ENCODE measurements around the gene RRAGC. TPM values are rescaled to one million over a fixed set of nuclear protein-coding genes. Genes with fewer than 3 reads are reported as not detected.

Gene RRAGC, protein sequence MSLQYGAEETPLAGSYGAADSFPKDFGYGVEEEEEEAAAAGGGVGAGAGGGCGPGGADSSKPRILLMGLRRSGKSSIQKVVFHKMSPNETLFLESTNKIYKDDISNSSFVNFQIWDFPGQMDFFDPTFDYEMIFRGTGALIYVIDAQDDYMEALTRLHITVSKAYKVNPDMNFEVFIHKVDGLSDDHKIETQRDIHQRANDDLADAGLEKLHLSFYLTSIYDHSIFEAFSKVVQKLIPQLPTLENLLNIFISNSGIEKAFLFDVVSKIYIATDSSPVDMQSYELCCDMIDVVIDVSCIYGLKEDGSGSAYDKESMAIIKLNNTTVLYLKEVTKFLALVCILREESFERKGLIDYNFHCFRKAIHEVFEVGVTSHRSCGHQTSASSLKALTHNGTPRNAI
- 7.6 and 15.4 TPM in 2 replicates for total RNA-seq (2016; rRNA removed; fragmentation: Illumina TruSeq; extraction: Trizol)
- total RNA-seq (2016; cell fraction: cytosol; rRNA removed; fragmentation: Illumina TruSeq; extraction: Trizol; ENCODE audit: low read depth), result 1.3 and 1.9 TPM in 2 replicates
- 7.2 and 15.3 TPM in 2 replicates for total RNA-seq (2016; cell fraction: insoluble cytoplasmic fraction; rRNA removed; fragmentation: Illumina TruSeq; extraction: Trizol)
- total RNA-seq (2016; cell fraction: membrane; rRNA removed; fragmentation: Illumina TruSeq; extraction: Trizol), result 9.7 and 10.7 TPM in 2 replicates
- 9.1 and 9.3 TPM in 2 replicates for total RNA-seq (2016; cell fraction: nucleus; rRNA removed; fragmentation: Illumina TruSeq; extraction: Trizol)
- polyA plus RNA-seq (2011; rRNA removed), result 6.4 and 8.0 TPM in 2 replicates
- polyA plus RNA-seq (2011; cell fraction: cytosol; rRNA removed), result 3.0 and 5.7 TPM in 2 replicates
- 1.9 and 3.1 TPM in 2 replicates for polyA plus RNA-seq (2011; cell fraction: nucleus; rRNA removed)
- polyA plus RNA-seq (2012), result 9.8 TPM in 2 replicates
- polyA plus RNA-seq (2016; cell fraction: cytosol; fragmentation: Illumina TruSeq; extraction: Trizol; ENCODE audit: low read depth), result 2.5 and 2.7 TPM in 2 replicates
- 19.5 and 20.8 TPM in 2 replicates for polyA plus RNA-seq (2016; cell fraction: insoluble cytoplasmic fraction; fragmentation: Illumina TruSeq; extraction: Trizol; ENCODE audit: low read depth)
- 8.9 and 9.1 TPM in 2 replicates for polyA plus RNA-seq (2016; cell fraction: membrane; fragmentation: Illumina TruSeq; extraction: Trizol; ENCODE audit: low read depth)
- polyA plus RNA-seq (2016; cell fraction: nucleus; fragmentation: Illumina TruSeq; extraction: Trizol; ENCODE audit: insufficient read depth, low read depth), result 14.3 and 14.5 TPM in 2 replicates
- 2.3 and 4.8 TPM in 2 replicates for polyA minus RNA-seq (2011; rRNA and poly(A)+ RNA removed; ENCODE audit: low replicate concordance)
- 3.9 and 4.6 TPM in 2 replicates for polyA minus RNA-seq (2011; cell fraction: cytosol; rRNA and poly(A)+ RNA removed)
- 6.1 and 7.0 TPM in 2 replicates for polyA minus RNA-seq (2011; cell fraction: nucleus; rRNA and poly(A)+ RNA removed)
- percentile 82 among the genes with signal in this experiment for Bru-seq, nascent RNA
- percentile 97 among the genes with signal in this experiment for BruChase-seq, experiment 1, labeled RNA remaining after a 6-hour chase
- BruChase-seq, experiment 2, labeled RNA remaining after a 2-hour chase, result percentile 98 among the genes with signal in this experiment
- long read RNA-seq, experiment 1, partial matches to known transcripts, result 0 of 1 reads
- long read RNA-seq, experiment 1, other reads (novel, unspliced or antisense), result 0 of 1 reads
- long read RNA-seq, experiment 2, transcript RRAGC-201 (7 exons, 2,732 nt), result major isoform, 24 of 41 reads
- long read RNA-seq, experiment 2, partial matches to known transcripts, result 0 of 41 reads
- long read RNA-seq, experiment 2, other reads (novel, unspliced or antisense), result 17 of 41 reads

DNA sequence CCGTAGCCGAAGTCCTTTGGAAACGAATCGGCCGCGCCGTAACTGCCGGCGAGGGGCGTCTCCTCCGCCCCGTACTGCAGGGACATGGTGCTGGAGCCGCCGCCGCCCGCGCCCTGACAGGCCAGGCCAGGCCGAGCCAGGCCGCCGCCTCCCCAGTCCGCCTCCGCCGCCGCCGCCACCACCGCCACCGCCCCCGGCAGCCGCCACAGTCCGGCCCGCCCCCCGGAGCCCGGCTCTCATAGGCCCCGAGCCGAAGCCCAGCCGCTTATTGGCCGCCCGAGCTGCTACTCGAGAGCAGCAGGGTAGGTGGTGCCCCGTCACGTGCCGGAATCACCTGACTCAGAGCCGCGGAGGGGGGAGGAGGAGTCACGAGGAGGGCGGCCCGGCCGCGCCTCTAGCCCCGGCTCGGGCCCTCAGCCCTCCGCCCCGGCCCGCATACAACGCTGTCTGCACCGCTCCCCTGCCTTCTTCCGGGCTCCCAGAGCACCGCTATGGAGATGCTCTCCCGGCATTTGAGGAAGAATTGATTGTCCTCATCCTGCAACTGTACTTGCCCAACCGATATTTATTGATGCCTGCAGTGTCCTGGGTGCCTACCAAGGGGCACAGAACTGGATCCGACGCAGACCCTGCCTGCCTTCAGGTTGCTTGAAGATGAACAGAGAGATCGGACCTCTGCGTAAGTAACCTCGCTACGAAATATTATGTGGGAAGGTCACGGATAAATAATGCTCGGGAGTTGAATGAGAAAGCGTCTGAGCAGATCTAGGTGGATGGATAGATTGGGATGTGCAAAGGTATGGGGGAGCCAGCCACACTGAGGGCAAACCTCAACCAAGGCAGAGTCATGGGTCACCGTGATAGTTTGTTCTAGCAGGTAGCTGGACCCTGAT is at the start of gene RRAGC:
Gene RRAGC (minus strand): TSS at position 212 of the 893 bp plus-strand sequence. CDS start 126 bp downstream, at position 86.
- DNase-seq (ENCODE audit: low spot score) (peak; percentile 95), FAIRE-seq (no peak), ATAC-seq (peak; percentile 96)
- peaks cover 59% of the 10 kb centered on the region for H3K4me1 ChIP-seq (ENCODE audit: insufficient read depth, low read length)
- H3K79me2 ChIP-seq (ENCODE audit: insufficient read depth, low read length), result peaks cover 49% of the 10 kb centered on the region
- BruUV-seq (replicated peaks), result no TSS peak
- ChIA-PET POLR2A (interaction anchor here (0.6 to 1.7 kb wide), 8 partner anchors 12 to 847 kb away, joined by 3 to 9 read pairs (median 4); partner anchors contain the start of genes AKIRIN1, MYCBP, NDUFS5 and UTP11), CTCF (ENCODE audit: low intra/inter-chr PET ratio, low total read pairs) (no interaction called here)
- H3K36me3 ChIP-seq (replicated peaks in 1 of 2; ENCODE audit: control insufficient read depth in 1 of 2, insufficient read depth in 2 of 2, low read length in 2 of 2), result peaks cover 6 to 11% of the 10 kb centered on the region in 2 experiments; a peak in 4 of 5 replicates
- peak within 1 kb of the TSS; percentile 83 for H3K4me2 ChIP-seq (ENCODE audit: low read depth, low read length)
- WGBS (ENCODE audit: low lambda C conversion rate), result 0% methylated on average over 9 of the region's 70 CpGs
- H3K9me3 ChIP-seq (ENCODE audit: low read length), result no peaks in the 10 kb centered on the region
- intact Hi-C loops (cut with micrococcal nuclease; ENCODE audit: unreplicated experiment) (loop anchor here (2.0 to 5.0 kb wide), 2 partner anchors 167 to 717 kb away; partner anchors contain the start of genes NDUFS5 and PABPC4), in situ Hi-C loops (cut with HindIII; ENCODE audit: extremely low pct_ligation_motif_present, low pct_unique_long_range_greater_than_20kb) (no loop called here)
- H3K27ac ChIP-seq (ENCODE audit: extremely low read length, insufficient read depth, low read length), result peak within 1 kb of the TSS; percentile 67
- no peaks in the 10 kb centered on the region; a peak in 1 of 5 replicates for H3K27me3 ChIP-seq (ENCODE audit: control insufficient read depth in 1 of 2, insufficient read depth in 2 of 2, low read length in 2 of 2)
- peak within 1 kb of the TSS; percentile 52 for H2AFZ ChIP-seq (ENCODE audit: low read length)
- peak within 1 kb of the TSS; percentile 76 for H3K9ac ChIP-seq (ENCODE audit: insufficient read depth, low read depth, low read length)
- no peaks in the 10 kb centered on the region for H4K20me1 ChIP-seq (ENCODE audit: insufficient read depth, low read length)
- H3K4me3 ChIP-seq (replicated peaks in 1 of 3; ENCODE audit: insufficient read depth in 1 of 3, low read depth in 2 of 3, low read length in 3 of 3), result peak within 1 kb of the TSS; percentile 77 to 98 (median 97)
- peak; percentile 36; the same call in 1 of the 2 replicates for TF ChIP-seq ZZZ3 (CRISPR knock-in tag; IDR thresholded peaks at IDR 0.05; ENCODE audit: borderline replicate concordance)
- no peak for TF ChIP-seq DPF2 (CRISPR knock-in tag; IDR thresholded peaks at IDR 0.05; ENCODE audit: borderline replicate concordance, low read depth)
- no peak for TF ChIP-seq ZNF562 (CRISPR knock-in tag; IDR thresholded peaks at IDR 0.05; ENCODE audit: borderline replicate concordance)
- 0 out of 2 replicates have a peak, but pooled peaks have one; percentile 30 for TF ChIP-seq MIER3 (CRISPR knock-in tag; IDR thresholded peaks at IDR 0.05; ENCODE audit: borderline replicate concordance)
- TF ChIP-seq ZNF30 (CRISPR knock-in tag; IDR thresholded peaks at IDR 0.05), result no peak
- no peak for TF ChIP-seq KIAA2018 (CRISPR knock-in tag; IDR thresholded peaks at IDR 0.05; ENCODE audit: borderline replicate concordance)
